ENCODE data around the gene TTYH3. TPM values are rescaled to one million over a fixed set of nuclear protein-coding genes. Genes with fewer than 3 reads are reported as not detected.

TTYH3 gene
- total RNA-seq, 1 donor from 2014 or later = 250 TPM

DNA sequence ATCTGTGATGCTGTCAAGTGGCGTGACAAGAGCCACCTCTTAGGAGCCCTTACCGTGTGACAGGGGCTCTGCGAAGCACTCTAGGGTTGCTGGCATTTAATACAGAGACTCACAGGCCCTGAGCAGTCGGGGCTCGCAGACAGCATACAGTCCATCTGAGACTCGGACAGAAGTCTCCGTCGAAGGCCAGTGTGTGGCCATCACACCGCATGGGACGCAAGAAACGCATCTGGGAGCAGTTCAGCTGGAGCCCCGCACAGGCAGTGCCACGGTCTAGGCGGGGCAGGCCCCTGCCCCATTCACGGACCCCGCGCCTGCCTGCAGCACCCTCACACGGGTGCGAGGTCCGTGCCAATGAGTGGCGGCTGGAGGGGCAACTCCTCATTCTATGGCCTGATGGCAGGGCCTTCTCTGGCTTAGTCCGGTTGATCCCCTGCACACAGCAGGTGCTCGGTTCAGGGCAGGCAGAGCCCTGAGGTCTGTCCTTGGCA, 39.4 kb upstream of the TTYH3 start:
- DNase-seq (ENCODE audit: low spot score) = no peak
- TF ChIP-seq, protein P1, sequence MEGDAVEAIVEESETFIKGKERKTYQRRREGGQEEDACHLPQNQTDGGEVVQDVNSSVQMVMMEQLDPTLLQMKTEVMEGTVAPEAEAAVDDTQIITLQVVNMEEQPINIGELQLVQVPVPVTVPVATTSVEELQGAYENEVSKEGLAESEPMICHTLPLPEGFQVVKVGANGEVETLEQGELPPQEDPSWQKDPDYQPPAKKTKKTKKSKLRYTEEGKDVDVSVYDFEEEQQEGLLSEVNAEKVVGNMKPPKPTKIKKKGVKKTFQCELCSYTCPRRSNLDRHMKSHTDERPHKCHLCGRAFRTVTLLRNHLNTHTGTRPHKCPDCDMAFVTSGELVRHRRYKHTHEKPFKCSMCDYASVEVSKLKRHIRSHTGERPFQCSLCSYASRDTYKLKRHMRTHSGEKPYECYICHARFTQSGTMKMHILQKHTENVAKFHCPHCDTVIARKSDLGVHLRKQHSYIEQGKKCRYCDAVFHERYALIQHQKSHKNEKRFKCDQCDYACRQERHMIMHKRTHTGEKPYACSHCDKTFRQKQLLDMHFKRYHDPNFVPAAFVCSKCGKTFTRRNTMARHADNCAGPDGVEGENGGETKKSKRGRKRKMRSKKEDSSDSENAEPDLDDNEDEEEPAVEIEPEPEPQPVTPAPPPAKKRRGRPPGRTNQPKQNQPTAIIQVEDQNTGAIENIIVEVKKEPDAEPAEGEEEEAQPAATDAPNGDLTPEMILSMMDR (IDR thresholded peaks at IDR 0.05; ENCODE audit: unreplicated experiment) = no peak
- H3K27ac Mint-ChIP-seq (ENCODE audit: unreplicated experiment) = no peak overlapping the region
- no peaks in the 10 kb centered on the region for H3K27me3 Mint-ChIP-seq (ENCODE audit: unreplicated experiment)
- no peaks in the 10 kb centered on the region for H3K9me3 Mint-ChIP-seq (ENCODE audit: unreplicated experiment)
- no peak overlapping the region for H3K4me3 Mint-ChIP-seq (ENCODE audit: unreplicated experiment)
- H3K4me1 Mint-ChIP-seq (ENCODE audit: unreplicated experiment) = no peaks in the 10 kb centered on the region
- peaks cover 14% of the 10 kb centered on the region for H3K36me3 Mint-ChIP-seq (ENCODE audit: low read depth, unreplicated experiment)

DNA sequence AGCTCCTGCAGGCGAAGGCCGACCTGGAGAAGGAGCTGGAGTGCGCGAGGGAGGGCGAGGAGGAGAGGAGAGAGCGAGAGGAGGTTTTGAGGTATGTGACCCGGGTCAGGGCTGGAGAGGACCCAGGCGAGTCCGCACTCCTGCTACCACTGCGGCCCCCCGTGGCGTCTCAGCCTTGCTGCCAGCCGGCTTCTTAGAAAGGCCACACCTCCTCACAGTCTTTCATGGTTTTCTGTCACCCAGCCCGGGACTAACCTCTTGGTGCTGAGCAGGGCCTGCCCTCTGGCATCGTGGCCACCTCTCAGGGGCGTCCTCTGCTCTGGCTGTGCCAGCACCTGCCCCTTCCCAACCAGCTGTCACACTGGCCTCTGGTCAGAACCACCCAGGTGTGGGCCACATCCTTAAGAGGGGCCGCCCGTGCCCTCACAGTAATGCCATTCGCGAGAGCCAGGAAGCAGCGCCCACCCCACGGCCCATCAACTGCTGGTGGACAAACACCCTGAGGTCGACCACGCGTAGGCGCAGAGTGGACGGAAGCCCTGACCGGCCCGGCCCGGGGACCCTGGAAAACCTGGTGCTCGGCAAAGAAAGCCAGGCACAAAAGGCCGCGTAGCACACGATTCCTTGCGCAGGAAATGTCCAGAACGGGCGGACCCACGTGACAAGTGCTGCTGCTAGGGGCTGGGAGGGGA, 38.6 kb upstream of the TTYH3 start:
- H3K27me3 Mint-ChIP-seq (ENCODE audit: unreplicated experiment) = no peaks in the 10 kb centered on the region
- H3K9me3 Mint-ChIP-seq (ENCODE audit: unreplicated experiment) = no peaks in the 10 kb centered on the region
- H3K36me3 Mint-ChIP-seq (ENCODE audit: low read depth, unreplicated experiment) = peaks cover 14% of the 10 kb centered on the region
- H3K4me3 Mint-ChIP-seq (ENCODE audit: unreplicated experiment) = no peak overlapping the region
- H3K4me1 Mint-ChIP-seq (ENCODE audit: unreplicated experiment) = peaks cover 5% of the 10 kb centered on the region
- TF ChIP-seq, protein P1 (IDR thresholded peaks at IDR 0.05; ENCODE audit: unreplicated experiment) = no peak
- DNase-seq (ENCODE audit: low spot score) = no peak
- H3K27ac Mint-ChIP-seq (ENCODE audit: unreplicated experiment) = no peak overlapping the region

DNA sequence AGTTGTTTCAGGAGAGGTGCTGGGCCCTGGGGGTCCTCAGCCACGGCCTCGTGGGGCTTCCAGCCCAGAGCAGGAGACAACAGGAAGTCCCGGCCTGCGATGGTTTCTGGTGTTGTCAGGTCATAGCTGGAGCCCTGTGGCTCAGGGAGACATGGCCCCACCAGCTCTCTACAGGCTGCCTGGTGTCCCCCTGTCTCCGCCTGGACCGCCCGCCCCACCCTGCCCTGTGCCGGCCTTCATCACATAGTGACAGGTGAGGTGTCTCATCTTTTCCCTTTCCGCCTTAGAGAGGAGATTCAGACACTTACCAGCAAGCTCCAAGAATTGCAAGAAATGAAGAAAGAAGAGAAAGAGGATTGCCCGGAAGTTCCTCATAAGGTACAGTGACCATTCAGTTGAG, 37.2 kb upstream of the TTYH3 start:
- H3K36me3 Mint-ChIP-seq (ENCODE audit: low read depth, unreplicated experiment) = peaks cover 18% of the 10 kb centered on the region
- H3K4me1 Mint-ChIP-seq (ENCODE audit: unreplicated experiment) = peaks cover 12% of the 10 kb centered on the region
- peaks cover 3% of the 10 kb centered on the region for H3K27me3 Mint-ChIP-seq (ENCODE audit: unreplicated experiment)
- H3K27ac Mint-ChIP-seq (ENCODE audit: unreplicated experiment) = no peak overlapping the region
- TF ChIP-seq, protein P1 (IDR thresholded peaks at IDR 0.05; ENCODE audit: unreplicated experiment) = no peak
- H3K4me3 Mint-ChIP-seq (ENCODE audit: unreplicated experiment) = no peak overlapping the region
- DNase-seq (ENCODE audit: low spot score) = no peak
- no peaks in the 10 kb centered on the region for H3K9me3 Mint-ChIP-seq (ENCODE audit: unreplicated experiment)

DNA sequence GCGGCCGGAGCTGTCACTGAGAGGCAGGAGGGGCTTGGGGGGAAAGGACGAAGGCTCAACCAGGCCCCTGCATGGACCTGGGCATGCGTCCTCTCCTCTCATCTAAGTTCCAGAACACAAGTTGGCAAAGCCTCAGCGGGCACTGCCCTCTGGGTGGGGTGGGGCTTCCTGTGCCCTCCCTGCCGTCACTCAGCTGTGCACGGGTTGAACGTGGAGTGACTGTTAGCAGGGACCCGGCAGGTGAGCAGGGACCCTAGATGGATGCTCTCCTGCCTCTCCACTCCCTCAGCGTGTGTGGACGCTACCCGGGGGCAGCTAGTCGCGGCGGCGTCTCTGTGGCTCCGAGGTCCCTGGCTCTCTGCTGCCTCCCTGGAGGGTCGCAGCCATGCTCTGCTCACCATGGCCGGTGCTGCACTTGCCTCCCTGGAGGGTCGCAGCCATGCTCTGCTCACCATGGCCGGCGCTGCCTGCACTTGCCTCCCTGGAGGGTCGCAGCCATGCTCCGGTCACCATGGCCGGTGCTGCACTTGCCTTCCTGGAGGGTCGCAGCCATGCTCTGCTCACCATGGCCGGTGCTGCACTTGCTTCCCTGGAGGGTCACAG, 36.4 kb upstream of the TTYH3 start:
- peaks cover 3% of the 10 kb centered on the region for H3K27me3 Mint-ChIP-seq (ENCODE audit: unreplicated experiment)
- TF ChIP-seq, protein P1 (IDR thresholded peaks at IDR 0.05; ENCODE audit: unreplicated experiment) = no peak
- peaks cover 15% of the 10 kb centered on the region for H3K4me1 Mint-ChIP-seq (ENCODE audit: unreplicated experiment)
- DNase-seq (ENCODE audit: low spot score) = no peak
- H3K9me3 Mint-ChIP-seq (ENCODE audit: unreplicated experiment) = no peaks in the 10 kb centered on the region
- H3K4me3 Mint-ChIP-seq (ENCODE audit: unreplicated experiment) = no peak overlapping the region
- H3K36me3 Mint-ChIP-seq (ENCODE audit: low read depth, unreplicated experiment) = peaks cover 18% of the 10 kb centered on the region
- H3K27ac Mint-ChIP-seq (ENCODE audit: unreplicated experiment) = no peak overlapping the region

Measured in endothelial cell (in vitro differentiated cells).